ENCODE results near the gene AKT1.
"Not testable (repeated sequence)": the region's sequence is repeated elsewhere in the genome, so short reads cannot be mapped to it uniquely, and the experiment has no call there.

AKT1 gene

DNA sequence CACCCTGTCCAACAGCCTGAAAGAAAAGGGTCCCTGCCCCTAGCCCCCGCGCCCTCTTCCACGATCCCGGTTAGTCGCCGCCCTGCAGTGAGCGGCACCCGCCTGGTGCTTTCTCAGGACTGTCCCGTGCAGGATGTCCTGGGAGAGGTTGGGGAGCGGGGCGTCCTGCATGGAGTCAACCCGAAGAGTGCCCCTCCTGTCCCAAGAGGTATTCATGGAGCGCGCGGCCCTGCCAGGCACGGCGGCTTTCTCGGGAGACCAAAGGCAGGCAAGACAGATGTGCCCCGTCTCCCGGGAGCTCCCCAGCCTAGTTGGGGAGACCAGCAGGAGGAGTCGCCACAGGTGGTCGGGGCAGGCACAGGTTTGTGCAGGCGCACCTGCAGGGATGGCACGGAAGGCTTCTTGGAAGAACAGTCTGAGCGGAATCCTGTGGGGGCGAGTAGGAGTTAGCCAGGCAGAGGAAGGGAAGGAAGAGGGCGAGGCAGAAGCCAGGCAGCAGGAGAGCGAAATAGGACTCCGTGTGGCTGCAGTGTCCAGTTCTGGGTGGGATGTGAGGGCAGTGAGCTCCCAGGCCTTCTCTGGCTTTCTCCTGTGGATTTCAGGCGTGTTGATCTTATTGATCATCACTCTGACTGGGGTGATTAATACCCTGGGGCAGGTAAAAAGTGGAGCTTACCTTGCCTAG lies 41.9 kb downstream of the AKT1 start:
- DNase-seq (ENCODE audit: low spot score): no peak

DNA sequence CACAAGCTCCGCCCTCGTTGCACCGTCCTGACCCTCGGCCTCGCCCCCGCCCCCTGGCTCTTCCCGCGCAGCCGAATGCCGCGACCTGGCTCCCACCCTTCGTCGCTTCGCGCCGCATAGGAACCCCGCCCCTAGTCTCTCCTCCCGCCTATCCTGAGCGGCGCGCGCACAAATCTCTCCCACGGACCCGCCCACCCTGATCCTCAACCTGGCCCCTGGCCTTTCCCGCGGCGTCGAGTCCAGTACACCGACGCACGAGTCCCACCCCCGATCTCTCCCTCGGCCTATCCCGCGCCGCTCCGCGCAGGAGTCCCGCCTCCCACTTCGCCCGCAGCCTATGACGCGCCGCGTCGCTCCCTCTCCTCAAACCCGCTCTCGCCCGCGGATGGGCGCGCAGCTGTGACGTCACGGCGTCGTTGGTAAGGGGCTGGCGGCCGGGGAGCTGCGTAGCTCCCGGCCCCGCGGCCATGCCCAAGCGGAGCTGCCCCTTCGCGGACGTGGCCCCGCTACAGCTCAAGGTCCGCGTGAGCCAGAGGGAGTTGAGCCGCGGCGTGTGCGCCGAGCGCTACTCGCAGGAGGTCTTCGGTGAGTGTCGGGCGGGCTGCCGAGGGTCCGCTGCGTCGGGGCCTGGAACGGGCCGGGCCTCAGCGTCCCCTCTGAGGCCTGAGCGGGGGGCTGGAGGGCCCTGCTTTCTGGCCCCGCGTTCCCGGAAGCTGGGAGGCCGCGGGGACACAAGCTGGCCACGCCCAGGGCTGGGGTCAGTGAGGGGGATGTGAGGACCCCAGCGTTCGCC lies 42.6 kb downstream of the AKT1 start, which contains the start of gene SIVA1:
Gene SIVA1, plus strand, starts transcription at position 413 of the 793 bp plus-strand sequence. Its CDS starts 55 bp downstream, at position 468.
- DNase-seq (ENCODE audit: low spot score): peak; percentile 96

DNA sequence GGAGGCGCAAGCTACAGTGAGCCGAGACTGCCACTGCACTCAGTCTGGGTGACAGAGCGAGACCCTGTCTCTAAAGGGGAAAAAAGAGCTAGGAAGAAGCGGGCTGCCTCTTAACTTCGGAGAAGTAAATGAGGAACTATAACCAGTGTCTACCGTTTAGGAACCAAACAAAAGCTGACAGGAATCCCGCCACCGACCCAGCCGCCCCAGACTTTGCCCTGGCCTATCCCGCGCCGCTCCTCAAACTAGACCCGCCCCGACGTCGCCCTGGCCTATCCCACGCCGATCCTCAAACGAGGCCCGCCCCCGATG lies 43.2 kb downstream of the AKT1 start:
- no peak for DNase-seq (ENCODE audit: low spot score)

DNA sequence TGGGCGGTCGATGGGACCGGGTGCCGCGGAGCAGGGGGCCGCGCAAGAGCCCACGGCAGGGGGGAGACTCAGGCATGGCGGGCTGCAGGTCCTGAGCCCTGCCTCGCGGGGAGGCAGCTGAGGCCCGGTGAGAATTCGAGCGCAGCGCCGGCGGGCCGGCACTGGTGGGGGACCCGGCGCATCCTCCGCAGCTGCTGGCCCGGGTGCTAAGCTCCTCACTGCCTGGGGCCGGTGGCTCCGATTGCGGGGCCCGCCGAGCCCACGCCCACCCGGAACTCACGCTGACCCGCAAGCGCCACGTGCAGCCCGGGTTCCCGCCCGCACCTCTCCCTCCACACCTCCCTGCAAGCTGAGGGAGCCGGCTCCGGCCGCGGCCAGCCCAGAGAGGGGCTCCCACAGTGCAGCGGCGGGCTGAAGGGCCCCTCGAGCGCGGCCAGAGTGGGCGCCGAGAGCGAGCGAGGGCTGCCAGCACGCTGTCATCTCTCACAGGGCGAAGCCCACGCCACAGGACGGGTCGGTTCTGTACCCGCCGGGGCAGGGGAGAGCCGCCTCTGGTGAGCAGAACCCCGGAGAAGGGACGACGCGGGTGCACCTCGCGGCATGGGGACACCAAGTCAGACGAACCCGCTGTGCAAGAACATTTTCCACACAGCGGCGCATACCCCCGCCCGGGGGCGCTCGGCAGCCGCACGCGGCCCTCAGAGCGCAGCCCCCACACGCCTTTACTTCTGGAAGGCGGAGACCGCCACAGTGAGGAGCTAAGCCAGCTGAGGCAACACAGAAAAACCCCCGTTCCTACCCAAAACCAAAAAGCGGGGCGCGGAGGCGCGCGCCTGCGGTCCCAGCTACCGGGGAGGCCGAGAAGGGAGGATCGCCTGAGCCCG lies 43.8 kb downstream of the AKT1 start:
- no peak for DNase-seq (ENCODE audit: low spot score)

DNA sequence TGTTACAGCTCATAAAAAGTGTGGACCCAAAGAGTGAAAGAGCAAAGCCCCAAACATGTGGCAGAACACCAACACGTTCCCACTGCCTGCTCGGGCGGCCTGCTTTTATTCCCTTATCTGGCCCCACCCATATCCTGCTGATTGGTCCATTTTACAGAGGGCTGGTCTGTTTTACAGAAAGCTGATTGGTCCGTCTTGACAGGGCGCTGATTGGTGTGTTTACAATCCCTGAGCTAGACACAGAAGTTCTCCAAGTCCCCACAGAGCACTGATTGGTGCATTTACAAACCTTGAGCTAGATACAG lies 44.8 kb downstream of the AKT1 start:
- not testable (repeated sequence) for DNase-seq (ENCODE audit: low spot score)

DNA sequence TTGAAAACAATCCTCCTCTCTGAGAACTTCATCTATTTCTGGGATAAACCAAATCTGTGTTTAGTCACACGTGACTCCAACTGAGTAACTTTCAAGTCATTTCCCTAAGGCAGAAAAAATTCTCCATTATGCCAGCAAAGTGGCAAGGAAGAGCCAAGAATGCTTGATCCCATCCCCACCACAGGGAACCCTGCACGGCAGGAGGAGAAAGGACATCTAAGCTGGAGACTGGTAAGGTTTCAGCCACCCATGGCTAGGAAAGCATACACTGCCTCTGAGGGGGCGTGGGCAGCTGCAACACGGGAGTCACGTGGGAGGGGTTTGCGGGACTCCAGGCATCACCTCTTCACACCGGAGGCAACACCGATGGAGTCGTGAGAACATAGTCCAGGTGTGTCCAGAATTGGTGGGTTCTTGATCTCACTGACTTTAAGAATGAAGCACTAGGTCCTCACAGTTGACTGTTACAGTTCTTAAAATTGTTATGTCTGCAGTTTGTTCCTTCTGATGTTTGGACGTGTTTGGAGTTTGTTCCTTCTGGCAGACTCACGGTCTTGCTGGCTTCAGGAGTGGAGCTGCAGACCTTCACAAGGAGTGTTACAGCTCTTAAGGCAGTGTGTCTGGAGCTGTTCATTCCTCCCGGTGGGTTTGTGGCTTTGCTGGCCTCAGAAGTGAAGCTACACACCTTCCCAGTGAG lies 45.3 kb downstream of the AKT1 start:
- no peak for DNase-seq (ENCODE audit: low spot score)

DNA sequence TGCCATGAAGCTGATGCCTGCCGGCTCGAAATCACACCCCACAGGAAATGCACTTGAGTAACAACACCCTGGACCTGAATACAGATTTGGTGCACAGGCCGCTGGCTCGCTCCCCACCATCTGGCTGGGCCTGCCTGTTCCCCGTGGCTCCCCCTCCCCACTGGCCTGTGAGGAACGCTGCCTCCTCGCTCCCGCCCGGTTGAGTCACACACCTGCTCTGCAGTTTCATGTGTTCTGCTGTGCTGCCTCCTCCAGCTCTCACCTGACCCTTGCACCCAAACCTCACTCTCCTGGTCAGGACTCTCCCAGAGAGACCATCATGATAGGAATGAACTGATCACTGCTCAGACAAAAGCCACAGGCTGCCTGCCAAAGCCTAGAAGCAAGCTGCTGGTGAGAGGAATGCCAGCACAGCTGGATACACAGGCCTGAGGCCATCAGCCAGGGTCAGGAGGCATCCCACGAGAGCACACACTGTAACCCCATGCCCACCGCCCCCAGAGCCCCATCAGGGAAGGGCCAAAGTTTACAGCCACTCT lies 46.4 kb downstream of the AKT1 start:
- no peak for DNase-seq (ENCODE audit: low spot score)

DNA sequence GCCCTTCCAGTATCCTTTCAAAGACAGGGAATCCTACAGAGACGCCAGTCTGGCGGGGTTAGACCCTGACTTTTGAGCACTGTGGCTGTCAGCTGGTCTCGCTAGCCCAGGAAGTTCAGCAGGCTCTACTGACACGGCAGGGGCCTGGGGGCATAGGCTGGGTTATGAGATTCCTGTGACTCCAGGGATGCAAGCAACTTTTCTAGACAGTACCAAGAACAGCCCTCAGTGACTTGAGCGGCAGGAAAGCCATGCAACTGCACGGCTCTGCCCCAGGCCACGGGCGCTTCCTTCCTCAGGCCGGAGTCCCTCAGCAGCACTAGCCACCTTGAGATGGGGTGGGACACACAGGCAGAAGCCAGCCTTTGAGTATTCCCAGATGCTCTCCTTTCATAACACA lies 47.7 kb downstream of the AKT1 start:
- no peak for DNase-seq (ENCODE audit: low spot score)

DNA sequence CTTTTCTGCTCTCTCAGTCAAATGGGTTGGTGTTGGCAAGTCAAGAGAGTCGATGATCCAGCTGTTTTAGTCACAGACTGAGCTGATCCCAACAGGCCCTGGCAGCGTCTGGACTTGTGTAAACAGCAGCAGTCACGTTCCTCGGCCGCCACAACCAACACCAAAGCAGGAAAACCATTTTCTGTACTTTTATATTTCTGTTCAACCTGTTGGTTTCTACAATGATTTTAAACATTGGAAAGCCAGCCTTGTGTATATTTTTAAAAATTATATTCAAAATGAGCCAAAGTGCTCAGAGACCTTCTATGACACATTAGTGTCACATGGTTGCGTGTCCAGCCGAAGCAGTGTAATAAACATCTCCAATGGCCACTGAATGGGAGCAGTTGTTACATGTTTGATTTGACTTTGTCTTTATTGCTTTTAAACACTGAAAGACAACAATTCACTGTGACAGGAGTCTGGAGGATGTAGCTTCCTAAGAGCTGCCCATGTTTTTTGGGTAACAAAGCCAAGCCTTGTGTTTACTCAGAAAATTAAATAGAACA lies 48.5 kb downstream of the AKT1 start:
- DNase-seq (ENCODE audit: low spot score): peak; percentile 42

DNA sequence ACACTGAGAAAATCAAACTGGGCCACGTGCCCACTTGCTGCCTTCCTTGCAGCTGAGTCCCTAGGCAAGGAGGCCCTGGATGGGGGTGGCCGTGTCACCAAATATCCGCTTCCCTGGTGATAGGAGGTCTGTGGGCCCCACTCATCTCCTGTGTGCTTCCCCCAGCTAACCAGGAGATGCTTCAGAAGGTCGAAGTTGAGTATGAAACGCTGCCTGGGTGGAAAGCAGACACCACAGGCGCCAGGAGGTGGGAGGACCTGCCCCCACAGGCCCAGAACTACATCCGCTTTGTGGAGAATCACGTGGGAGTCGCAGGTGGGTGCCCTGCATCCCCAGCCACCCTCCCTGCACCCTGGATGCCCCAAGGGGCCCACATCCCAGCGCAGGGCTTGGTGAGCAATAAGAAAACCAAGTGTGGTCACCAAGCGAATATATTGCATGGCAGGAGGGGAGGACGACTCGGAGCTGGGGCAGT lies 49.4 kb downstream of the AKT1 start:
- DNase-seq (ENCODE audit: low spot score): no peak

DNA sequence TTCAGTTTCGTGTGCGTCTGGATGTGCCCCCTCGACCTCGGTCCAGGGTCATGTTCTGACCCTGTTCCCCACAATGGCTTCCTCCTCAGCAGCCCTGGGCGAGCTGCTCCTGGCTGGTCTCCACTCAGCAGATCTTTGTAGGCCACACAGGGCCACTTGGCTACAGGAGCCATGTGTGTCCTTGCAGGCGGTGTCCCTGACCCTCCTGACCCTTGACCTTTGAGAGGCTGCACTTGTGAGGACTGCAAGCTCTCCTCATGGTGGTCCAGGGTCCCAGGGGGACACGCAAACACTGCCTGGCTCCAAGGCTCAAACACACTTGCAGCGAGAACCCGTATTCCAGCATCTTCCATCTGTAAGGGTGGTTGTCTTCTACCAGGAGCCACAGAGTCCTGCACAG lies 50.1 kb downstream of the AKT1 start:
- no peak for DNase-seq (ENCODE audit: low spot score)

DNA sequence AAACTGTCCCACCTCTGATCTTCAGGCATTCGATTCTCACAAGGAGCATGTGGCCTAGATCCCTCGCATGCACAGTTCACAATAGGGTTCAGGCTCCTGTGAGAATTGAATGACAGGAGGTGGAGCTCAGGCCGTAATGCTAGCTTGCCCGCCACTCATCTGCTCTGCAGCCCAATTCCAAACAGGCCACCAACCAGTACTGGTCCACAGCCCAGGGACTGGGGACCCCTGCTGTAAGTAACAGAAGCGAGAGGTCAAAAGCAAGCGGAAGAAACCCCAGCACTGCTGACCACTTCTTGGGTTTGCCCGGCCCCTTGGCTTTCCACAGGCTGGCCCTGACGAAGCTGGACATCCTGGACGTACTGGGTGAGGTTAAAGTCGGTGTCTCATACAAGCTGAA lies 51.1 kb downstream of the AKT1 start:
- no peak for DNase-seq (ENCODE audit: low spot score)

DNA sequence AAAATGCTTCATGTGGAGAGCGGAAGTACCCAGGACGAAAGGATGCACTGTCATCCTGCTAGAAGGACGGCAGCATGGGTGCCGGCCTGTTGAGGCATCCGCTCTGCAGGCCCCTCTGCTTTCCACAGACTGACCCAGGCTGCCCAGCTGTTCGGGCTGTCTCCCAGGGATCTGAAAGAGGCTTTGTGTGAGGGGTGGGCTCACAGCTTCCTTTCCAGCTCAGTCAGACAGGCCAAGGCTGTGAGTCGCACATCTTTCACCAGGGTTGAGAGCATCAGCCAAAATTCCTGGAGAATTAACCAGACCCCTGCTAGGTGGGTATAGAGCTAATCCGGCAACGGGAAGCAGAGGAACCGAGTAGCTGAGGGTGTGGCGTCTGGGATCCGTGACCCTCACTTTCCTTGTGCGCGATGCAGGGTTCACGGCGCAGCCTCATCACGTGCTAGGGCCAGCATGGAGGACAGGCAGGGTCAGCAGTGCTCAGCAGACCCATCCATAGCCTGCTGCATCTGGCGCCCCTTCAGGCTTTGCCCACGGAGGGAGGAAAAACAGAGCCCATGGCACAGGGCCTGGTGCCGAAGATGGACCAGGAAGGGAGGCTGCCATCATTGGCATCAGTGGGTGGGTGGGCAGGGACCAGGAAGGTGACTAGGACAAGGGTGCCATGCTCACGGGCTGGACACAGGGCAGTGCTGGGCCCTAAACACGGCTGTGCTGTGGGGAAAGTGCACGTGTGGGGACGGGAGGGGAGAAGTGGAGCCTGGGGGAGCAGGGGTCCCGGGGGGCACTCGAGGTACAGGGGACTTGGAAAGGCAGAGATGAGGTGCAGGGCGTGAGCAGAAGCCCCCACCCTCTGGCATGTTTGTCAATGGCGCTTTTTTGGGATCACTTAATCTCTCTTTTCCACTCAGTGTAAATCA lies 51.8 kb downstream of the AKT1 start:
- no peak for DNase-seq (ENCODE audit: low spot score)

DNA sequence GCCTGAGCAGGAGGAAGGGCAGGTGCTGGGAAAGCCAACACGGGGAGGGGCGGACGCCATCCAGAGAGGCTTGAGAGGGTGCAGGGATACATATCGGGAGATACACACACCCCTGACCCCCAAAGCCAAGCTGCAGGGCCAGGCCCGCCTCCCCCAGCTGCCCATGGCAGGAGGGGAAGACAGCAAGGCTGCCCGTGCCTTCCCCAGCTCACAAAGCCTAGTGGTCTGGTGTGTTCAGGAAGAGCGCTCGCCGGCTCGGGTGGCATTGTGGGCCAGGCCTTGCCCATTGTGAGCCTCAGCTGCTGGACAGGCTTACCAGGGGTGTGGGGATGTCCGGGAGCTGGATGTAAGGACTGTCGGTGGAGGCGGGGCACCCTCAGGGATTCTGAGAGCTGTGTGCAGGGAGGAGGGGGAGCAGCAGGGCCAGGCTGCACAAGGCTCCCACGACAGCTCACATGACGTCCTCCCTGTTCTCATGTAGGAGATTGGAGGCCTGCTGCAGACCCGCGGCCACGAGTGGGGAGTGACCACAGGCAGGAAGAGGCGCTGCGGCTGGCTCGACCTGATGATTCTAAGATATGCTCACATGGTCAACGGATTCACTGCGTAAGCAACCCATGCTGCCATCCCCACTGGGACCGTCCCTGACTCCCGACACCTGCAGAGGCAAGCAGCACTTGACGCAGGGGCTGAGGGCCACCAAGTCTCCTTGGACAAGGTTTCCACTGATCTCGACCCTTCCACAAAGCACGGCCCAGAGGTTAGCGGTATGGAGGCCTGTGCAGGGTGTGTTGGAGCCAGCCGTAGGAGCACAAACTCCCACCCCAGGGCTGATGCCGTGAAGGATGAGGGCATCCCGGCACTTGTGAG lies 52.7 kb downstream of the AKT1 start:
- DNase-seq (ENCODE audit: low spot score): no peak

DNA sequence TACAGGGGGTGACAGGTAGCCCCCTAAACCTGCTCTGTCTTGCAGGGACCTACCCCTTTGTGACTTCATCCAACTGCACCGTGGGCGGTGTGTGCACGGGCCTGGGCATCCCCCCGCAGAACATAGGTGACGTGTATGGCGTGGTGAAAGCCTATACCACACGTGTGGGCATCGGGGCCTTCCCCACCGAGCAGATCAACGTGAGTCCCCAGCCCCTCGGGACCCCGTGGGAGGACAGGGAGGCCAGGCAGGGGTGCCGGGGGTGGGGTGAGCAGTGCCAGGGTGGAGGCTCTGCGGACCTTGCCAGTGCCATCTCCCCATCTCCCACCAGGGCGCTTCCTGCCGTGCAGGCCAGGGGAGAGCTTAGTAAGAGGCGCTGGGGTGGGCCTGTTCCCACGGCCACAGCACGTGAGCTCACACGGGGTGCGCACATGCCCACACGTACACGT lies 53.7 kb downstream of the AKT1 start:
- no peak for DNase-seq (ENCODE audit: low spot score)

DNA sequence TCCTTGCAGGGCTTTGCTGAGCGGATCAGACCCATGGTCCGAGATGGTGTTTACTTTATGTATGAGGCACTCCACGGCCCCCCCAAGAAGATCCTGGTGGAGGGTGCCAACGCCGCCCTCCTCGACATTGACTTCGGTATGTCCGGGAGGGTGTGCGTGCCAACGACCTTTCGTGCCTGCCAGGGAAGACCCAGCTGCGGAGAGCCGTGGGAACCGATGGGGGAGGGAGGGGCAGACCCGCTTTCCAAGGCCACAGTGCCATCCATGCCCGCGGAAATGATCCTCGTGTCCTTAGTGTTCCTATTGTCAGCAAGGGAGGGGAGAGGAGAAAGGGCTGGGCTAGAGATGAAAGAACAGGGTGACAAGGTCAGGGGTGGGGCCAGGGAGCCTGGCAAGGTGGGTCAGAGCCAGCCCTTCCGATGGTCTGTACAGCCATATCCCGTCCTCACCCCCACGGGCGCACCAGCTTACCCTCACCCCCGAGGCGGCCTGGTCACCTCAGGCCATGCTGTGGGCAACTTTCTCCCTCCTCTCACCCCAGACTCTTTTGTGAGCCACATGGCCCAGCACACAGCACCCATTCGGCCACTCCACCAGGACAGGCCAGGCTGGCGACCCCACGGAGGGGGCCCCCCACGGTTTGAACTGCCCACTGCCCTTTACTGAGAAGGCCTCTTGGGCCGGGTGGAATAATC lies 54.3 kb downstream of the AKT1 start:
- DNase-seq (ENCODE audit: low spot score): no peak

DNA sequence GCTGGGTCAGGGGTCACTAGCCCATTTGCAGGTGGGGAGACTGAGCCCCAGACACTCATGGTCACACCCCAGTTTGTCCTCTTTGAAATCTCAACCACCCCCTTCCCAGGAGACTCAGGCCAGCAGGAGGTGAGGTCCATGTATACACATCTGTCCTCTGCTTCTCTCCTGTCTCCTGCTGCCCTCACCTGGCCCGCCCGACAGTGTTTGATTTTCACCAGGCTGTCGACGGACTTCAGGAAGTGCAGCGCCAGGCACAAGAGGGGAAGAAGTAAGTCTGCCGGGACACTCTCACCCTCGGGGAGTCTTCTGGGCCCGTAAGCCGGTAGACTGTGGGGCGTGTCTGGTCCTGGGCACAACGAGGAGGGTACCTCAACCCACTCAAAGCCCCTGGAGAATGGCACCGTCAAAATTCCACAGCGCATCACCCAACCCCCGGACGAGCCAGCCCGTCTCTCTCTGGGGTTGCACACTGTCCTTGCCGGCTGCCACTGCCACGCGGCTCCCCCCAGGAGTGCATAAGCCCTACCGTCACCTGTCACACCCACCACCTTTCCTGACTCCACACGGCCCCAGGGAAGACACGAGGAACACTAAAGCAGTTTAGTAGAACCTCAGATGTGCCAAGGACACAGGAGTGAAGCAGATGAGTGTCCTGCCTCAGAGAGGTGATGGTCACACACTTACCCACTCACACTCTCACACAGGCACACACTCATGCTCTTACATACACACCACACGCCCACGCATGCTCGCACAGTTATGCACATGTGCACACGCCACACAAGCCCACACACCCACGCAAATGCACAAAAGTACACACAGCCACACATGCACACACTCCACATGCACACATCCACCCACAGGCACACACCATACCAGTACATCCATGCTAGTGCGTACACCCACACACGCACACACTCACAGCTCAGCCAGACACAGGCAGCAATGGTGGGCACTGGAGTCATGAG lies 55.7 kb downstream of the AKT1 start:
- DNase-seq (ENCODE audit: low spot score): no peak

DNA sequence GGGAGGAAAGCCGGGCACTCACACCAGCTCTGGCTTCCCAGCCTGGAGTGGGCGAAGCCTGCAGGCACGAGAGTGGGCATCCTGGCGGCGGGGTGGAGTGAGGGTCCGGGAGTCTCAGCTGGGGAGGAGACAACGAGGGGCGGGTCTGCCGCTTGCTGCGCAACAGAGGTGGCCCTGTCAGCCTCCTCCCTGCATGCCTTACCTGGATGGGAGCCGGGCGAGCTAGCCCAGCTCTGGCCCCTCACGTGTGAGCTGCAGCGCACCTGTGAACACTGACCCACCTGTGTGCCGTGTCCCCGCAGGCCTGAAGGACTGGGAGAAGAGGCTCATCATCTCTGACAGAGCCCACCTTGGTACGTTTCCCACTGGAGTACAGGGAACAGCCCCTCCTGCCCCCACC lies 56.5 kb downstream of the AKT1 start:
- DNase-seq (ENCODE audit: low spot score): no peak
